Hematopoietic multipotent progenitor cell (in vitro differentiated cells): ENCODE results near the gene MAP7D2. TPM values are rescaled to one million over a fixed set of nuclear protein-coding genes. Genes with fewer than 3 reads are reported as not detected.

Experiments
- DNase-seq, 3 donors: peaks; one replicate each; pipeline ENCODE4 v3.0.0-alpha.2; 2011 to 2015; ENCODE audit warnings: low read depth in 2 of 3, low spot score in 2 of 3
- total RNA-seq: library from RNA; depleted of rRNA; stranded (reverse); fragments of >200 nt; gene quantifications from one replicate; pipeline ENCODE4 v1.2.3, GENCODE V29; 2012

The MAP7D2 gene
- total RNA-seq, 1 donor = 0.27 TPM

DNA sequence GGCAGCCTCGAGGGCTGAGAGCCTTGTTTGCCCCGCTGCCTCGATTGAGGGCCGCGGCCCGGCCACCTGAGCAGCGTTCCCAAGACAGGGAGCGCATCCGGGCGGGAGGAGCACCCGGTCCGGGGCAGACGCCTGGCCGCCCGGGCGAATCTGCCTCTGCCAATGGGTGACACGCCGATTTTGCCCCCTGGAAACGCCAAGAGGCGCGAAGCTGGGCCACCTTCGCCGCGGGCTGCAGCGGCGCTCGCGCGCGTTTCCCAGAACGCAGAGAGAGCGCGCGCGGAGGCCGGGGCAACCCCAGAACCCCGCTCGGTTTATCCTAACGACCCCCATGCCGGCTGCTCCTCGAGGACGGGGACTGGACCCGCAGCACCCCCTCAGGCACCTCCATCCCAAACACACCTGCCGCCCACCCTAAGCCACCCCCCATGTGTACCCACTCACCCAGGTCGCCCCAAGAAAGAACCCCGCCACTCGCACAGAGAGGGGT, 575 bp downstream of the MAP7D2 start:
- peak in 1 of 3 donors; percentile 6 for DNase-seq

DNA sequence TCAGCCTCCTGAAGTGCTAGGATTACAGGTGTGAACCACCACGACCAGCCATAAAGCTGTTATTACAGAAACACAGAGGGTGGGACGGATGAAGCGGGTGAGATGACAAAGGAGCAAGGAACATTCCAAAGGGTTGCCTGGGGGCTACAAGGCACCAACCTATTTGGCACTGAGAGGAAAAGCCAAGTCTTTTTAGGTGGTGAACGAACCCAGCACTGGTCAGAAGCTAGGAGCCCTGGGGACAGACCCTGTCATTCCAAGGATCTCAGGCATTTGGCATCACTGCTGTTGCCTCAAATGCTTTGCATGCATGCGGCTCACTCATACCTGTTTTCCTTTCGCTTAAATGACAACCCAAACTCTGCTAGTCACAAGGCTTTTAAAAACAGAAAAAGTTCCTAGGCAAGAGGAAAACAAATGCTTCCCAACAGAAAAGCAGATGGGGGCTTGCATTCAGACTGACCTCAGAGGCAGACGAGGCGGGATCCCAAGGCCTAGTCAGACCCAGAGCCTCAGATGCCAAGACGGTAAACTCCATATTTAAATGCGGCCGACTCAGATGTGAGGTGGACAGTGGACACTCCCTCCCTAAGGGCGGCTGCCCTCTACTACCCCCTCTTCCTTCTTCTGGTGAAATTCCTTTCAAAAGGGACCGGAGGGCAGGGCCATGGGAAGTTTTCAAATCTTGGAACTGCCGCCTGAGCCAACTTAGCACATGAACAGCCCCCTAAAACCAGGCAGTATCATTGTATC, 4.5 kb downstream of the MAP7D2 start:
- DNase-seq = no peak

DNA sequence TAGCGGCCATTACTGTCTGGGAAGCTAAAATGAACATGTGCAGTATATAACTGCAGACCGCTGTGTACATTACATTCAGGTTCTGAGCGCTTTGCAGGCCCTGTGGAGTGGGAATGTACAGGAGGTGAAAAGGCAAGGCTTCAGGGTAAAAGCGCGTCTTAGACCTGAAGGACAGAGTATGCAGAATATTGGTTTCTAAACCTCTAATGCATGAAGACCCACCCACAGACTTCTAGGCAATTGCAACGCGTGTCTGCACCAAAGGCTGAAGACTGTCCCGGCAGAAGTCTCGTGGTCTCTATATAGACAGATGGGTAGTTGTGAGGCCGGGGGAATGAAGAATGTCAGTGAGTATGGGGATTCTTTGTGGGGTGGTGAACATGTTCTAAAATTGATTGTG, 5.4 kb downstream of the MAP7D2 start:
- no peak for DNase-seq

DNA sequence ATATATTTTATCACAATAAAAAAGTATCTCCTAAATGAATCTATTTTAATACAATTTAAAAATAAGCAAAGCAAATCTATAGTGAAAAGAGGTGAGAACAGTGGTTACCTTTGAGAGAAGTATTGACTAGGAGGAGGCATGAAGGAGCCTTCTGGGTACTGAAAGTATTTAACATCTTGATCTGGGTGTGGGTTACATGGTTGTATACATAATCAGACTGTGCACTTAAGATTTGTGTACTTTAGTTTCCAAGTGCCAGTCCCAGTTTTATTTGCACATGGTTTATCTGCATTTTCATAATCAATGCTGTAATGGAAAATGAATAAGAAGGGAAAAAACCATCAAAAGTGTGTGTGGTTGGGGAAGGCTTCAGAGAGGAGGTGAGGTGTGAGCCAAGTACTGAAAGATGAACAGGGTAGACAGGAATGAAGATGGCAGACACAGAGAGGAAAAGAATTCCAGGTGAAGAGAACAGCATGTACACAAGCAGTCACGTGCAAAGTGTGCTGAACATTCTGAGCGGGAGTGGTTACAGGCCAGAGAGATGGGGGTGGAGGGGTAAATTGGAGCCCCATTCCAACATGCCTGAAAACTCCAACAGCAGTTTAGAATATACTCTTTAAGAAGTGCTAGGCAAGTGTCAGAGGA, 14.6 kb downstream of the MAP7D2 start:
- DNase-seq = no peak

DNA sequence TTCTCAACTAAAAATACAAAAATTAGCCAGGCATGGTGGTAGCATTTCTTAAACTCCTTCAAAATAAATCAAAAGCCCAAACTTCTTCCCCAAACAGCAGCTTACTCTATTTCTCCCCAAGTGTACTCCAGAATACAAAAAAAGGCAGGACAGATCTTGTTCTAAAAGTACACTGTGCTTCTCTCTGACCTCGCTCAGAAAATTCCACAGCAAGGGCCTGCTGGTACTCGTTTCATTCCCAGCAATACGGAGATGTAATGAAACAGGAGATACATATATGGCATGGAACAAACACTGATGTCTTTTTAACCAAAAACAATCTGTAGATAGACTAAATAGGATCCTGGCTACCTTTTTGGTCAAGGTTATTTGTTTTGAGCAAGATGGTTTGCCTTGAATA, 25.2 kb downstream of the MAP7D2 start:
- no peak for DNase-seq

DNA sequence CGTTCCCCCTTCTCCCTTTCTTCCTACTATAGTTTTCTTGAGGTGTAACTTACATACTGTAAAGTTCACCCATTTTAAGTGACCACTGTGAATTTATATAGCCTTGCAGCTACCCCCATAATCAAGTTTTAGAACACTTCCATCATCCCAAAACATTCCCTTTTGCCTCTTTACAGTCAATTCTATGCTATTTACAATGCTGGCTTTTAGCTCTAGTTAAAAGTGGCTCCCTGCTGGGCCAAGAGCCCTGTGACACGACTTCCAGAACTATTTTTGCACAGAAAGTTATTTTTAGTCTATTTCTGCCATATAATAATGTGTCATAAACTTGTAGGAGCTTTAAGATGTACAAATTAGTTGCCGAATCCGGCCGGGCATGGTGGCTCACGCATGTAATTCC, 26.9 kb downstream of the MAP7D2 start:
- no peak for DNase-seq

DNA sequence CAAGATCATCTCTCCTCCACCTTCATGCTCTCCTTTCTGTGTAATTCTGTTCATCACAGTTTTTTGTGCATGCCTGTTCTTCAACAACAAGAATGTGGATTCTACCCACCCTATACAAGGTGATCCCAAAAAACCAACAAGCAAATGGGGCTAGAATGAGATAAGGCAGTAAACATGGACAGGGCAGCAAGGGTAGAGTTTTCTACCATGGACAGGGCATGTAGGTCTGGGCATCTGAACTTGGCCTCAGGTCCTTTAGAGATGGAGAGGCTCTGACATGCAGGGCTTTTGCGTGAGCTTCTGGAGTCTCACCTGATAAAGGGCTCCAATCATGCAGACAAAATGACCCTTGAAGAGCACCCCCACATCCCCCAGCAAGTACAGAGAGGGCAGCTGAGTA, 36.4 kb downstream of the MAP7D2 start:
- no peak for DNase-seq

DNA sequence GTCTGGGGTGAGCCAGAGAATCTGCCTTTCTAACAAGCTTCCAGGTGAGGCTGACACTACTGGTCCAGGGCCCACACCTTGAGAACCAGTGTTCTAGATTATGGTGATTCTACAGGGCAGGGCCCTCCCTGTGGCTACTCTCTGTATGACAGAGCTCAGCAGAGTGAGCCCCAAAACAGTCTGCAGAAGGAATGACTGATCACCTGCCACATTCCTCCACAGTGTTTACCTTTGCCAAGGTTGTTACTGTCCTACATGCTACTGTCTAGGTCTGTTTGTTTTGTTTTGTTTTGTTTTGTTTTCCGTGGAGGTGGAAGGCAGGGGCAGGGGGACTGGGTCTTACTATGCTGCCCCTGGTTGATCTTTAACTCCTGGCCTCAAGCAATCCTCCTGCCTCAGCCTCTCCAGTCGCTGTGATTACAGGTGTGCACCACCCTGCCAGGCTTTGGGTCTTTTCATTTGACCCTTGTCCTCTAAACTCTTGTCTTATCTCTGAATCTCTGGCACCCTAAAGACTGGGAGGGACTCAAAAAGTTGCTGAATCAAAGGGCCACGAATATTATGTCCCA, 45.1 kb downstream of the MAP7D2 start:
- no peak for DNase-seq

DNA sequence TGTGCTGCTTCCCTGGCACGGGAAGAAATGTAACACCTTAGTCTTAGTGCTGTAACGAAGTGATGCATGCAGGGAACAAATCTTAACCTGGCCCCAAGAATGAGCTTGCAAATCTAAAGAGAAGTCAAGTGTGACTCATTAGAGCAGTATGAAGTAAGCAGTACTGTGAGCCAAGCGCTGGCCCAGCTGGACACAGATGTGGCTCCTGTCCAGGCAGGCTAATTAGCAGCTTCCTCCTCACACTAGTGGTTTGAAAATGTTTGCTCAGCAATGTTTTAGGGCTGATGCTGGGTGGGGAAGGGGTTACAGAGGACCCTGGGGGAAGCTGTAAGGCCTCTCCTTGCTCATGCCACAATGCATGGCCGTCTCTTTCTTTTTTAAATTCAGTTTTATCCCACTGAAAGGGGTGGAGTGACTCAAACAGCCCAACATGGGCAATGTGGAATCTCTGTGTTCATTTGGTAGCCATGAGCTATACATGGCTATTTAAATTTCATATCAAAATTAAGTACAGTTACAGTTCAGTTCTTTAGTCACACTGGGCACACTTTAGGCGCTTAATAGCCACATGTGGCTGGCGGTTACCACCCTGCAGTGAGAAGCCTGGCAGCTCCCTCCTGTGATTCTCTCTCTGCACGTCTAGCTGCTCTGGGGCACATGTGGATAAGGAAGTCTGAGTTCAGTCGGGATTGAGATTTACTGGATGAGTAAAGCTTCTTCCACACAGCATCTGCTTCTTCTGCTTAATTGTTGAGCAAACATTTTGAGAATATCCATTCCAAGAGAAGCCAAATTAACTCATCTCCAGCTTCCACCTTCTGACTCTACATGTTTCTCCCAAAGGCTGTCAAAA, 48.8 kb downstream of the MAP7D2 start:
- DNase-seq = peak in 2 of 3 donors; percentile 24 to 43

DNA sequence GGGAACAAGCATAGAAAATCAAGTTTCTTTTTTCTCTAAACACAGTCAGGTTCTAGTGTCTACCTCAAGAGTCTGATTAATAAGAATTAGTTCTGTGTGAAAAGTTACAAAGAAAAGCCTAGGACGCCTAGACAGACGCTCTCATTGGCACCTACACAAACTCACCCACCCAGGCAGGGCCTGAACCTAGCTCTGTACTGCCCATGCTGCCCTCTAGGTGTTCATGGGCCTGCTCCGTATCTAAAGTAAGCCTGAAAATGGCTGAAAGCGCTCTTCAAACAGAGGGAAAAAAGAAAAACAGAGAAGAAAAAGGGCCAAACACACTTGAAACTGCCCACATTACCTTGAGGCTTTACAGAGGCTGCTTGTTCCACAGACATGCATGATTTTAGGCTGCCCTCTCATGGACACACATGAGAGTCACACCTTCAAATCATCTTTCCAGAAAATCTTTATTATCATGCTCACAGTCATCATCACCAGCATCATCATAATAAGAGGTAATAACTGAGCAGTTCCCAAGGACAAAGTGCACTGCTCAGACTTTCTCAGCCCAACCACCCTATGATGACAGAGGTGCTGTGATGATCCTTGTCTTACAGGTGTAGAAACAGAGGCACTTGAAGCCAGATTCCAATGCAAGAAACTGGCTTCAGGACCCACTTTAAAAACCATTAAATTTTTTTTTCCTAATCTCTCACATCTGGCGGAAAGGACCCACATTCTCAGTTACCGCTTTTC, 49.6 kb downstream of the MAP7D2 start:
- DNase-seq = peak in 2 of 3 donors; percentile 31 to 61

DNA sequence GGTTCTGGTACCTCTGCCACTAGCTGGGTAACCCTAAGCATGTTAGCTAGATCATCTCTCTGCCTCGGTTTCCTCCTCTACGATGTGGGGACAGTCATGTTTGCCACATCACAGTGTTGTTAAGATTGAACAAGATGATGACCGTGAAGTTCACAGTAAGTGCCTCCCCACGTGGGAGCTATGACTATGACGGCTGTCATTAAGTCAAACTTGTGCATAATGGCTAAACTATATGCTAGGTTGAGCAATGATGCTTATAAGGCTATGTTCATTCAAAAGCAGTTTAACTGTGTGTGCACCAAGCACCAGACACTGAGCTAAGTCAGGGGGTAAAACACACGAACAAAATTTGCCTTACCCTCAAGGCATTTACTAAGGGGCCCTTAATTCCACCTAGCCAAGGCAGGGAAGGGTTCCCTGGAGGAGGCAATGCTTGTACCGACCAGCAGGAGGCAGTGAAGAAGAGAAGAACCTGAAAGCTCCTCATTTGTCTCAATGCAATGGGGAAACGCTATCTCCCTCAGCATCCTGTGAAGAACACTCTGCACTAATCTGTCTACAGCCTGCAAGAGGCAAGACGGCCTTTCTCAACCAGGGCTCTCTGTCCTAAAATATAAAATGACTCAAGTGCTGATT, 52.9 kb downstream of the MAP7D2 start:
- DNase-seq = peak in 1 of 3 donors; percentile 4

DNA sequence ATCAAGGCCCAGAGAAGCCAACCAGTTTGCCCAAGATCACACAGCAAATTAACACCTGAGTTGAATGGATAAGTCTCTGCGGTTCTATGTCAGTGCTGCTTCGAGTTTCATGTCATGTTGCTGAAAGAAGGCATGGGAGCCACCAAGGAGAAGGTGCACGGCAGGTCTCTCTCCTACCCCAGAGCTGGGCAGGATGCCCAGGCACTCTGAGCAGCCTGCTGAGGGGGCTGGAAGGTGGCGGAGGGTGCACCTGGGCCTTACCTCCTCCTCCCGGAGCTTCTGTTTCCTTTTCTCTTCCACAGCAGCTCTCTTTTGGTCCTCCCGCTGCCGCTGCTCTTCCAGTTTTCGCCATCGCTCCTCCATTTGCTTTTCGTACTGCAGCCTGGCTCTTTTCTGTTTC, 53.6 kb downstream of the MAP7D2 start:
- no peak for DNase-seq

DNA sequence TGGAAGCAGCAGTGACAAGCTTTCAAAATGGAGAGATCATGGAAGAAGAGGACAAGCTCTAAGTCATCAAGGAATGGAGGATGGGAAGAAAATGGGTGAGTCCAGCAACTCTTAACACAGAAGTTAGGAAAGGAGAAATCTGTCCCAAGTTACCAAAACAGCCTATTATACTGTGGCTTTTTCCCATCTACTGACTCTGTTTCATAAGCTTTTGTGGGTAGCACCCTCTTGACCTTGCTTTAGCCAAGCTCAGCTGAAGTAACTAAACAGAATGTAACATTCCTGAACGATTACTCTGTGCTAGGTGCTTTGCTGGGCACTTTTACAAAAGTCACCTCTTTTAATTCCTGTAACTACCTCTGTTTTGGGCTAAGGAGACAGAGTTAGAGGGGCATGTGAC, 54.9 kb downstream of the MAP7D2 start:
- no peak for DNase-seq

DNA sequence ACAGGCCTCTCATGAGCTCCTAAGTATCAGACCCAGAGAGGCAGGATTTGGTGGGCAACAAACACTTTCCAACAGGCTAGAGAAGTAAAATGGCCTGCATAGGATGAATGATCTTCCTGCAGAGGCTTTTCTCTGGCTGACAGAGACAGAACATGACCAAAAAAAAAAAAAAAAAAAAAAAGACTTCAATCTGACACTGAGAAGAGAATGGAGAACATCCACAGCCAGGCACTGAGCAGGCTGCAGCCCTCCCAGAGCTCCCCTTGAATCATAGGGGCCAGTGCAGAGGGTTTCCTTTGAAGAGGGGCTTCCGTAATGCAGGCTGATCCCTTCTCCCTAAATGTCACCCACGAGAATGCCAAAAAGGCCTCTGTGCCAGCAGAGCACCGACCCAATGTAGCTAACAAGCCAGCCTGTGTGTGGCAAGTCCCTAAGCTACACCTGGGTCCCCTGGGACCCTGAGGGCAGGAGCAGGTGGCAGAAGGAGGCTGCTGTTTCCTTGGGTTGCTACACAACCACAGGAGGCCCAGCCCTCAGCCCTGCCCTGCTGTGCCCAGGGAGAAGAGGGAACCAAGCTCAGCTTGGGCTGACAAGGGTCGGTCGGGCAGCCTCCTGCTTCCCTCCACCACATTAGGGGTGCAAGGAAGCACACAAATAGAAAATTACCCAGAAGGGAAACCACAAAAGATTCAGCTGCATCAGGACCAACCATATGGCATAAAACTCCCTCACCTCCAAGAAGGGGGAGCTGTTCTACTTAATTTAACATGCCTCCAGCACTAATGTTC, 55.6 kb downstream of the MAP7D2 start:
- DNase-seq = peak in 2 of 3 donors; percentile 72 to 91

DNA sequence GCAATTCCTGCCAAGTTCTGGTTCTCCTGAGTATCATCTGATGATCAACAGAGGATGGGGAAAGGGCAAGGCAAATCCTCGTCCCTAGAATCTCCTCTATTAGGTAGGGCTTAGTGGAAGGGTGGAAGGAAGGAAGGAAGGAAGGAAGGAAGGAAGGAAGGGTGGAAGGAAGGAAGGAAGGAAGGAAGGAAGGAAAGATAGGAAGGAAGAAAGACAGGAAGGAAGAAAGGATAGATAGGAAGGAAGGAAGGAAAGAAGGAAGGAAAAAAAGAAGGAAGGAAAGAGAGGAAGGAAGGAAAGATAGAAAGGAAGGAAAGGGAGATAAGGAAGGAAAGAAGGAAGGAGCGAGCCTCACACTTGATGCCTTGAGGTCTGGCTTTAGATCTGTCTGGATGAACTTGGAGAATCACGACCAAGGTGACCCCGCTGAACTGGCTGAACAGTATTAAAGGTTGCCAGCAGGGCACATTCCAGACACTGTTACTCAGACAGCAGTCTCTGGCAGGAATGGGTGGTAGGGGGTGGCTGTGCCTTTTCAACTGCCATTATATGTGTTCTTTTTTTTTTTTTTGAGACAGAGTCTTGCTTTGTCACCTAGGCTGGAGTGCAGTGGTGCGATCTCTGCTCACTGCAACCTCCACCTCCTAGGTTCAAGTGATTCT, 57.1 kb downstream of the MAP7D2 start:
- no peak for DNase-seq

DNA sequence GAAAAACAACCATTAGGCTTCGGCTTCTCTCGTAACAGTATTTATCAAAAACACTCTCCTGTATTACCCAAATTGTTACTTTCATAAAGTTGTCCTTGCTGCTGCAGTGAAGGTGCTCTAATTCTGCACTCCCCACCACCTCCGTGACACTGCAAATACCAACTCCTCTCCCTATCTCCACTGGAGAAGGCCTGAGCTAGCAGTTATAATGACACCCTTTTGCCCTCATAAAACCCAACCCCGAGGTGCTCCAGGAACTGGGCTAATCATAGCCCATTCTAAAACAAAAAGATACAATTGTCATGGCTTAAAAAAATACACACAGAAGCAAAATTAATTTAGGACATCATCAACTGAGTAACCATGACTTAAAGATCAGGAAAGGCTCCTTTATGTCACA, 59.2 kb downstream of the MAP7D2 start:
- DNase-seq = no peak

DNA sequence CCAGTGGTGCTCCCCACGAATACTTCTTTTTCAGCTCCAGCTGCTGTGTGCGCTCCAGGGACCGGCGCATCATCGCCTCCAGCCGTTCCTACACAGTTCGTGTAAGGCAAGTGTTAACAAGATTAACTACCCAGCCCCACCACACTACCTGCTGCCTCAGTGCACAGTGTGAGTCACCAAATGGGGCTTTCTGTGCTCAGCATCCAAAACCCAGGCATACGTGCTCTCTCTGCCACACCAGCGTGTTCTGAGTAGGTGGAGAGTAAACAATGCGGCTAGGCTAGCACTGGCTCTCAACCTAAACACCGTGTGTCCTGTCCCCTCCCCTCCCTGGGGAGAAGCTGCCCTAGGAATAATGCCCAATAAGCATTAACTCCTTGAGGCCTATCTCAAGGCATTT, 60.0 kb downstream of the MAP7D2 start:
- DNase-seq = no peak

DNA sequence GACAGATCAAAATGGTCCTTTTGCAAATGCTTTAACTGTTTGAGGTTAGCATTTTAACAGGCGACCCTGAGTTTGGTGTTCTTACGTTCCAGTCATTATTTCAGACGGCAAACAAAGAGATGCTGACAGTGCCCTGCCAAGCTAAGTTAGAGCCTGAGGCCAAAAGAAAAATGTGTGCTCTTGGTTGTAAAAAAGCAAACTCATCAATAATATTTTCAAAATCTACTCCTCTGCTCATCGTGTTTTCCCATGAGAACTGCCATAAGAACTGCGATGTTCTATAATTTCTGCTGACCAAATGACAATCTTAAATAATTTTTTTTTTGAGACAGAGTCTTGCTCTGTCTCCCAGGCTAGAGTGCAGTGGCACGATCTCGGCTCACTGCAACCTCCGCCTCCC, 63.2 kb downstream of the MAP7D2 start:
- no peak for DNase-seq

DNA sequence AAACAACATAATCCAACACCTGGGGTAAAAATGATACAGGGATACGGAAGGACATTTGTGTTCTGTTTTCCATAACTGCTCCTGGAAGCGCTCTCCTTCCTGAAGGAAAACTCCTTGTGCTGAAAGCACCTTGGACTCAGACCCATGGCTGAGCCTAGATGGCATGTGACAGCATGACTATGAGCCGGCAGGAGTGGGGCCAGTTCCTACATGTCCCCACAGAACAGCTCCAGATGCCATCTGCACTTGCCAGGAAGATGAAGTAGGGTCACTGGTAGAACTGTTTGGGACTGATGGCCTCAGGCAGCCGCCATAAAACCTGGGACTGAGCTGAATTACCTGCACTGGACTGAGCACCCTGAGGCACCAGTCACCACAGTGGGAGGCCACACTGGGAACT, 69.8 kb downstream of the MAP7D2 start:
- DNase-seq = no peak
